Mammary epithelial cell (primary cell): Measurements from ENCODE around the gene ZNF664.

Experiments
- CTCF ChIP-seq, 2 donors: IDR thresholded peaks in 1 of 2; conservative IDR thresholded peaks in 1 of 2; 2 replicates each; pipeline ENCODE4 v1.5.1; 2011 to 2012; ENCODE audit warnings: inconsistent platforms in 2 of 2, low read length in 2 of 2, mild to moderate bottlenecking in 2 of 2, control low read depth in 1 of 2, low read depth in 1 of 2; ENCODE audit not compliant: insufficient read depth in 1 of 2; ENCODE audit errors: extremely low read depth in 1 of 2
- EZH2 ChIP-seq: IDR thresholded peaks from 2 replicates; pipeline ENCODE4 v1.6.1; 2012; ENCODE audit warnings: low read length, inconsistent platforms, borderline replicate concordance

GRCh38 chr12:124045671-124046455 lies 72.8 kb downstream of the ZNF664 start:
- TF ChIP-seq CTCF (conservative IDR thresholded peaks at IDR 0.05 in 1 of 2, IDR thresholded peaks at IDR 0.05 in 1 of 2; ENCODE audit: extremely low read depth in 1 of 2, insufficient read depth in 1 of 2, low read depth in 1 of 2, low read length in 2 of 2) (no peak), EZH2 (no peak)
